HUES64 (cell line): ENCODE data around the gene USP46.

Experiments used
- H3K27ac ChIP-seq: 2 replicates; pipeline ENCODE4 v1.7.0; 2013; ENCODE audit warnings: low read depth, low read length, inconsistent platforms
- H3K27me3 ChIP-seq: 2 replicates; pipeline ENCODE4 v1.6.1; 2013; ENCODE audit warnings: mild to moderate bottlenecking, low read length; ENCODE audit not compliant: insufficient read depth
- H3K36me3 ChIP-seq: 2 replicates; pipeline ENCODE4 v1.6.1; 2013; ENCODE audit warnings: mild to moderate bottlenecking, low read length; ENCODE audit not compliant: insufficient read depth
- H3K4me1 ChIP-seq: 2 replicates; pipeline ENCODE4 v1.6.1; 2013; ENCODE audit warnings: mild to moderate bottlenecking, low read length, moderate library complexity; ENCODE audit not compliant: insufficient read depth
- H3K4me3 ChIP-seq: 2 replicates; pipeline ENCODE4 v1.5.1; 2013; ENCODE audit warnings: mild to moderate bottlenecking, low read length, moderate library complexity
- H3K9ac ChIP-seq: 2 replicates; pipeline ENCODE4 v1.6.1; 2013; ENCODE audit warnings: mild to moderate bottlenecking, low read depth, low read length
- H3K9me3 ChIP-seq: 2 replicates; pipeline ENCODE4 v1.6.1; 2013; ENCODE audit warnings: low read depth, low read length; ENCODE audit not compliant: insufficient read depth
- WGBS: fragments of 150-250, 120-280 bp; methylation state at CpG from one replicate; pipeline ENCODE4 v1.1.7; 2013; ENCODE audit warnings: missing lambda C conversion rate; 5-methylcytosine and 5-hydroxymethylcytosine counted together

Gene USP46

GRCh38 chr4:52573551-52573950 is 85.5 kb downstream of the USP46 start:
- Histone ChIP-seq H3K27me3 (no peaks in the 10 kb centered on the region), H3K27ac (no peak overlapping the region), H3K36me3 (no peaks in the 10 kb centered on the region), H3K9me3 (no peaks in the 10 kb centered on the region), H3K9ac (no peak overlapping the region), H3K4me3 (no peak overlapping the region), H3K4me1 (peaks cover 4% of the 10 kb centered on the region)
- 93% methylated on average over 1 of the region's 1 CpG for WGBS

GRCh38 chr4:52572936-52573485 is 86.1 kb downstream of the USP46 start:
- peaks cover 9% of the 10 kb centered on the region for H3K4me1 ChIP-seq
- H3K9me3 ChIP-seq = no peaks in the 10 kb centered on the region
- no peak overlapping the region for H3K27ac ChIP-seq
- no peak overlapping the region for H3K9ac ChIP-seq
- H3K36me3 ChIP-seq = no peaks in the 10 kb centered on the region
- 93% methylated on average over 6 of the region's 6 CpGs for WGBS
- no peak overlapping the region for H3K4me3 ChIP-seq
- no peaks in the 10 kb centered on the region for H3K27me3 ChIP-seq

GRCh38 chr4:52568351-52568750 is 90.8 kb downstream of the USP46 start:
- peaks cover 18% of the 10 kb centered on the region for H3K4me1 ChIP-seq
- H3K9me3 ChIP-seq = no peaks in the 10 kb centered on the region
- peak overlapping the region; percentile 46; the same call in 1 of the 2 replicates for H3K27ac ChIP-seq
- no peak overlapping the region for H3K9ac ChIP-seq
- no peaks in the 10 kb centered on the region for H3K27me3 ChIP-seq
- H3K36me3 ChIP-seq = no peaks in the 10 kb centered on the region
- no peak overlapping the region for H3K4me3 ChIP-seq
- WGBS = 66% methylated on average over 3 of the region's 3 CpGs

GRCh38 chr4:52566136-52567031 is 92.7 kb downstream of the USP46 start:
- Histone ChIP-seq H3K9me3 (no peaks in the 10 kb centered on the region), H3K27me3 (no peaks in the 10 kb centered on the region), H3K4me3 (no peak overlapping the region), H3K27ac (no peak overlapping the region), H3K9ac (no peak overlapping the region), H3K4me1 (peaks cover 18% of the 10 kb centered on the region), H3K36me3 (no peaks in the 10 kb centered on the region)
- 78% methylated on average over 2 of the region's 2 CpGs for WGBS

- Histone ChIP-seq H3K9me3 (no peaks in the 10 kb centered on the region), H3K4me1 (no peaks in the 10 kb centered on the region), H3K27ac (no peak overlapping the region), H3K4me3 (no peak overlapping the region), H3K9ac (no peak overlapping the region), H3K36me3 (no peaks in the 10 kb centered on the region), H3K27me3 (no peaks in the 10 kb centered on the region)
- 87% methylated on average over 1 of the region's 1 CpG for WGBS
Measured at GRCh38 chr4:52560844-52561280, 98.2 kb downstream of the USP46 start.

- Histone ChIP-seq H3K27ac (no peak overlapping the region), H3K27me3 (no peaks in the 10 kb centered on the region), H3K4me3 (no peak overlapping the region), H3K9ac (no peak overlapping the region), H3K36me3 (no peaks in the 10 kb centered on the region), H3K4me1 (peaks cover 17% of the 10 kb centered on the region), H3K9me3 (no peaks in the 10 kb centered on the region)
- WGBS = 65% methylated on average over 7 of the region's 7 CpGs
Measured at GRCh38 chr4:52555356-52555716, 103.8 kb downstream of the USP46 start.

GRCh38 chr4:52554612-52555355 is 104.3 kb downstream of the USP46 start:
- H3K4me1 ChIP-seq = peaks cover 22% of the 10 kb centered on the region
- no peak overlapping the region for H3K4me3 ChIP-seq
- WGBS = 63% methylated on average over 5 of the region's 5 CpGs
- no peaks in the 10 kb centered on the region for H3K27me3 ChIP-seq
- no peak overlapping the region for H3K9ac ChIP-seq
- peak overlapping the region; percentile 44; the same call in 1 of the 2 replicates for H3K27ac ChIP-seq
- no peaks in the 10 kb centered on the region for H3K9me3 ChIP-seq
- no peaks in the 10 kb centered on the region for H3K36me3 ChIP-seq

GRCh38 chr4:52552778-52553177 is 106.3 kb downstream of the USP46 start:
- Histone ChIP-seq H3K36me3 (no peaks in the 10 kb centered on the region), H3K9ac (no peak overlapping the region), H3K9me3 (no peaks in the 10 kb centered on the region), H3K27me3 (no peaks in the 10 kb centered on the region), H3K4me1 (peaks cover 30% of the 10 kb centered on the region), H3K27ac (no peak overlapping the region), H3K4me3 (no peak overlapping the region)
- WGBS = 93% methylated on average over 5 of the region's 5 CpGs

GRCh38 chr4:52551487-52551886 is 107.6 kb downstream of the USP46 start:
- no peak overlapping the region for H3K27ac ChIP-seq
- H3K36me3 ChIP-seq = no peaks in the 10 kb centered on the region
- H3K9ac ChIP-seq = no peak overlapping the region
- no peak overlapping the region for H3K4me3 ChIP-seq
- peaks cover 30% of the 10 kb centered on the region for H3K4me1 ChIP-seq
- 84% methylated on average over 1 of the region's 1 CpG for WGBS
- H3K27me3 ChIP-seq = no peaks in the 10 kb centered on the region
- H3K9me3 ChIP-seq = no peaks in the 10 kb centered on the region

GRCh38 chr4:52550186-52550585 is 108.9 kb downstream of the USP46 start:
- Histone ChIP-seq H3K9ac (no peak overlapping the region), H3K36me3 (no peaks in the 10 kb centered on the region), H3K27ac (no peak overlapping the region), H3K4me1 (peaks cover 27% of the 10 kb centered on the region), H3K27me3 (no peaks in the 10 kb centered on the region), H3K4me3 (no peak overlapping the region), H3K9me3 (no peaks in the 10 kb centered on the region)
- WGBS = 70% methylated on average over 3 of the region's 3 CpGs
